Type B pancreatic cell (in vitro differentiated cells): ENCODE results near the gene PTPRF. TPM values are rescaled to one million over a fixed set of nuclear protein-coding genes. Genes with fewer than 3 reads are reported as not detected.

Experiments used
- DNase-seq: peaks from one replicate; pipeline ENCODE4 v3.0.0; 2021; ENCODE audit warnings: mixed read lengths; ENCODE audit not compliant: unreplicated experiment; ENCODE audit errors: extremely low spot score
- H3K27ac Mint-ChIP-seq: 2 replicates; pipeline ENCODE4 v1.8.0; 2021; ENCODE audit warnings: mild to moderate bottlenecking, mixed read lengths
- H3K27me3 Mint-ChIP-seq: 2 replicates; pipeline ENCODE4 v1.8.0; 2021; ENCODE audit warnings: mixed read lengths
- H3K36me3 Mint-ChIP-seq: 2 replicates; pipeline ENCODE4 v1.8.0; 2021; ENCODE audit warnings: mixed read lengths
- H3K4me1 Mint-ChIP-seq: one replicate; pipeline ENCODE4 v1.8.0; 2021; ENCODE audit warnings: mixed read lengths; ENCODE audit not compliant: unreplicated experiment
- H3K4me3 Mint-ChIP-seq: 2 replicates; pipeline ENCODE4 v1.8.0; 2021; ENCODE audit warnings: mild to moderate bottlenecking, mixed read lengths
- H3K9me3 Mint-ChIP-seq: 2 replicates; pipeline ENCODE4 v1.8.0; 2021; ENCODE audit warnings: mixed read lengths
- CTCF ChIP-seq: fragments of 200-600 bp; sonication (generic); conservative IDR thresholded peaks from 2 replicates; pipeline ENCODE4 v1.5.0; 2021; ENCODE audit warnings: antibody characterized with exemption, mild to moderate bottlenecking
- total RNA-seq: library from RNA; stranded (reverse); gene quantifications from 2 replicates; pipeline ENCODE4 v1.2.1, GENCODE V29; 2021; ENCODE audit warnings: low replicate concordance

PTPRF gene
- total RNA-seq, 1 donor from 2014 or later = 260 TPM

- Mint-ChIP-seq H3K9me3 (no peaks in the 10 kb centered on the region), H3K27ac (peak overlapping the region; percentile 67), H3K4me3 (peak overlapping the region; percentile 23), H3K27me3 (peaks cover 3% of the 10 kb centered on the region), H3K4me1 (peaks cover 67% of the 10 kb centered on the region), H3K36me3 (peaks cover 33% of the 10 kb centered on the region)
- no peak for DNase-seq
- TF ChIP-seq CTCF = no peak
These were observed 8.3 kb downstream of the PTPRF start for GRCh38 chr1:43538969-43539368.

GRCh38 chr1:43539726-43540434 lies 9.2 kb downstream of the PTPRF start:
- no peak for TF ChIP-seq CTCF
- H3K4me1 Mint-ChIP-seq = peaks cover 62% of the 10 kb centered on the region

GRCh38 chr1:43540653-43541071 lies 10.0 kb downstream of the PTPRF start:
- DNase-seq = no peak
- Mint-ChIP-seq H3K27me3 (peaks cover 3% of the 10 kb centered on the region), H3K4me3 (peak overlapping the region; percentile 15), H3K4me1 (peaks cover 68% of the 10 kb centered on the region), H3K27ac (peak overlapping the region; percentile 59), H3K9me3 (no peaks in the 10 kb centered on the region), H3K36me3 (peaks cover 37% of the 10 kb centered on the region)
- TF ChIP-seq CTCF = no peak

More at GRCh38 chr1:43539726-43540434, 9.2 kb downstream of the PTPRF start:
- H3K27me3 Mint-ChIP-seq = peaks cover 3% of the 10 kb centered on the region
- DNase-seq = no peak
- peaks cover 33% of the 10 kb centered on the region for H3K36me3 Mint-ChIP-seq
- no peak overlapping the region for H3K4me3 Mint-ChIP-seq
- H3K9me3 Mint-ChIP-seq = no peaks in the 10 kb centered on the region
- peak overlapping the region; percentile 43 for H3K27ac Mint-ChIP-seq

DNA sequence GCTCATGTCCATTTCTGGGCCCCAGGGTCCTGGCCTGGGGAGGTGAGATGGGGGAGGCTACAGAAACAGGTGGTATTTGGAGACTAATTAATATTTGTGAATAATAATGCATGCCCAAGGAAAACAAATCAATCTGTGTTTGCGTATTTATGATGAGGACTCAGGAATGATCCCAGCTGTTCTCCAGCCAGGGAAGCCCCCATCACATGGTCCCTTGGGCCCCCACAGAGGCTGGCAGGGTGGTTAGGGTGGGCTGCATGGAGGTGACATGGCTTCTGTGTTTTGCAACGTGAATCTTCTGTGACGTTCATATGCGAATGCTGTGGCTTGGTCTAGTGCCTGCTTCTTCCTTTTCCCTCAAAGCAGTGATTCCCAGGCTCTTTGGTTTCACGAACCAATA lies 10.5 kb downstream of the PTPRF start:
- TF ChIP-seq CTCF = no peak
- H3K36me3 Mint-ChIP-seq = peaks cover 35% of the 10 kb centered on the region
- peaks cover 70% of the 10 kb centered on the region for H3K4me1 Mint-ChIP-seq
- H3K27ac Mint-ChIP-seq = peak overlapping the region; percentile 59
- peaks cover 3% of the 10 kb centered on the region for H3K27me3 Mint-ChIP-seq
- no peak for DNase-seq
- peak overlapping the region; percentile 15 for H3K4me3 Mint-ChIP-seq
- no peaks in the 10 kb centered on the region for H3K9me3 Mint-ChIP-seq

DNA sequence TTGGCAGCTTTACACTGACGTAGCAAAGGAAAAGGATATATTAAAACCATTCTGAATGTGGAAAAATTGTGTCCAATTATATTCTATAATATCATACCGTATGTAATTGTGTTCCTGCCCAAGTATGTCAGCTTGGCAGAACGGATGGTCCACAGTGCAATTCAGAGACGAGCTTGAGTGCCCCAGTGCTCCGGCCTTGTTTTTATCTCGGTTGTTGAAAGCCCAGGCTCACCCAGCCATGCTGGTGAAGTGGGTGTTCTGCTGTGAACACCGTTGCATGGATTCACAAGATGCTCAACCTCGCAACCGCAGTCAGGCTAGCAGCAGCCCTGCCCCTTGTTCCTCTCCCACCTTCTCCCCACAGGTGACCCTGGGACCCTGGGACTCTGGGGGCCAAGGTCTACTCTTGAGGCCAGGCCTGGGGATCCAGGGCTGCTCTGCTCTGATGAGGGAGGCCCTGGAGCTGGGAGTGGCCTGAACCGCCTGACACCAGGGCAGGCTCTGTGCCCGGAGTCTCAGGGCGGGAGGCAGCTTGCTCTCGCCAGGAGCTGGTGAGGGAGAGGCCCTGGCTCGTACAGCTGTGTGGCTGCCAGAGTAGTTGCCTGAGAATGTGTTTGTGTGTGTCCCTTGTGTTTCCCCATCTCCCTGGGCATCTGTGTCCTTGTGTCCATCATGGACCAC lies 11.2 kb downstream of the PTPRF start:
- H3K4me3 Mint-ChIP-seq = no peak overlapping the region
- H3K36me3 Mint-ChIP-seq = peaks cover 33% of the 10 kb centered on the region
- peak overlapping the region; percentile 36 for H3K27ac Mint-ChIP-seq
- no peak for TF ChIP-seq CTCF
- DNase-seq = no peak
- no peaks in the 10 kb centered on the region for H3K9me3 Mint-ChIP-seq
- peaks cover 70% of the 10 kb centered on the region for H3K4me1 Mint-ChIP-seq
- H3K27me3 Mint-ChIP-seq = no peaks in the 10 kb centered on the region
